22Rv1 (cell line): ENCODE measurements around the gene RAB3IL1.

ENCODE experiments used
- ZFX ChIP-seq: fragments of 450-650 bp; IDR thresholded peaks from 2 replicates; pipeline ENCODE4 v1.6.1; 2017; ENCODE audit warnings: antibody characterized with exemption, borderline replicate concordance
- TF ChIP-seq, protein P1 (sequence below): fragments of 450-650 bp; IDR thresholded peaks from 2 replicates; pipeline ENCODE4 v1.5.1; 2017; ENCODE audit warnings: mild to moderate bottlenecking

DNA sequence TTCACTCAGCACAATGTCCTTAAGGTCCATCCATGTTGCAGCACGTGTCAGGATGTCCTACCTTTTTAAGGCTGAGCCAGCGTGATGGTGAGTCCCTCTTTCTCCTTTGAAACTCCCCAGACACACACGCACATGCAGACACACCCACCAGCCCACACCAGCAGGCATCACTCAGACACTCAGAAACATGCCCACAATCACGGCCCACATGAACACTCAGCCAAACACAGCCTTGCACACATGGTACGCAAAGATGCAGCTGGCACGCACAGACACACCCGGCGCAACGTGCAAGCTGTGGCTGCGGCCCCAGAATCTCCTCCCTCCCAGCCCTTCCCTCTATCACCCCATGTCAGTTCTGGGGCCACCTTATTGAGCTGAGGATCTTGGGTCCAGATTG, 34.0 kb downstream of the RAB3IL1 start:
- TF ChIP-seq, protein P1, sequence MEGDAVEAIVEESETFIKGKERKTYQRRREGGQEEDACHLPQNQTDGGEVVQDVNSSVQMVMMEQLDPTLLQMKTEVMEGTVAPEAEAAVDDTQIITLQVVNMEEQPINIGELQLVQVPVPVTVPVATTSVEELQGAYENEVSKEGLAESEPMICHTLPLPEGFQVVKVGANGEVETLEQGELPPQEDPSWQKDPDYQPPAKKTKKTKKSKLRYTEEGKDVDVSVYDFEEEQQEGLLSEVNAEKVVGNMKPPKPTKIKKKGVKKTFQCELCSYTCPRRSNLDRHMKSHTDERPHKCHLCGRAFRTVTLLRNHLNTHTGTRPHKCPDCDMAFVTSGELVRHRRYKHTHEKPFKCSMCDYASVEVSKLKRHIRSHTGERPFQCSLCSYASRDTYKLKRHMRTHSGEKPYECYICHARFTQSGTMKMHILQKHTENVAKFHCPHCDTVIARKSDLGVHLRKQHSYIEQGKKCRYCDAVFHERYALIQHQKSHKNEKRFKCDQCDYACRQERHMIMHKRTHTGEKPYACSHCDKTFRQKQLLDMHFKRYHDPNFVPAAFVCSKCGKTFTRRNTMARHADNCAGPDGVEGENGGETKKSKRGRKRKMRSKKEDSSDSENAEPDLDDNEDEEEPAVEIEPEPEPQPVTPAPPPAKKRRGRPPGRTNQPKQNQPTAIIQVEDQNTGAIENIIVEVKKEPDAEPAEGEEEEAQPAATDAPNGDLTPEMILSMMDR: no peak
- TF ChIP-seq ZFX: no peak
